Caco-2 (cell line): ENCODE results near the gene STK33. TPM values are rescaled to one million over a fixed set of nuclear protein-coding genes. Genes with fewer than 3 reads are reported as not detected.

ENCODE experiments used
- BruUV-seq: library from RNA; stranded (reverse); fragments of 400-500 nt; replicated peaks from 2 replicates; lab custom pipeline; 2021; lab: Mats Ljungman, UMichigan
- CTCF ChIA-PET: fragments of 300-600 bp; sonication (Branson Sonifier 250); formaldehyde crosslinking; loops from one replicate; lab custom pipeline; 2022; ENCODE audit warnings: antibody characterized with exemption; lab: Charles Lee
- POLR2A ChIA-PET: fragments of 300-600 bp; sonication (Branson Sonifier 250); formaldehyde crosslinking; loops from one replicate; lab custom pipeline; 2022; ENCODE audit warnings: antibody characterized with exemption; lab: Charles Lee
- DNase-seq, 2 experiments: peaks; one replicate each; pipeline versions ENCODE4 v3.0.0 to v3.0.0-alpha.2; 2020 to 2022
- H3K27me3 ChIP-seq: replicated peaks from 2 replicates; pipeline ENCODE4 v1.6.0; 2011; ENCODE audit warnings: low read length; ENCODE audit not compliant: control insufficient read depth, insufficient read depth
- H3K36me3 ChIP-seq: 2 replicates; pipeline ENCODE4 v1.5.1; 2011; ENCODE audit warnings: low read length; ENCODE audit not compliant: control insufficient read depth, insufficient read depth
- H3K4me1 ChIP-seq: fragments of 250-450 bp; sonication (Bioruptor Pico); 2 replicates; pipeline ENCODE4 v1.5.1; 2020; ENCODE audit warnings: mild to moderate bottlenecking
- H3K4me3 ChIP-seq: 2 replicates; pipeline ENCODE4 v1.5.1; 2011; ENCODE audit warnings: low read depth, mild to moderate bottlenecking, control low read depth, low read length
- H3K9me3 ChIP-seq: fragments of 250-450 bp; sonication (Bioruptor Pico); 2 replicates; pipeline ENCODE4 v1.5.1; 2020; ENCODE audit warnings: mild to moderate bottlenecking, moderate library complexity
- H3K27ac Mint-ChIP-seq: one replicate; pipeline ENCODE4 v1.8.0; 2022; ENCODE audit warnings: mixed read lengths; ENCODE audit not compliant: unreplicated experiment
- H3K27me3 Mint-ChIP-seq: one replicate; pipeline ENCODE4 v1.8.0; 2022; ENCODE audit warnings: mixed read lengths; ENCODE audit not compliant: insufficient read depth, unreplicated experiment
- H3K36me3 Mint-ChIP-seq: one replicate; pipeline ENCODE4 v1.8.0; 2022; ENCODE audit warnings: mild to moderate bottlenecking, mixed read lengths; ENCODE audit not compliant: insufficient read depth, unreplicated experiment
- H3K4me1 Mint-ChIP-seq: one replicate; pipeline ENCODE4 v1.8.0; 2022; ENCODE audit warnings: low read depth, mixed read lengths; ENCODE audit not compliant: unreplicated experiment
- H3K4me3 Mint-ChIP-seq: one replicate; pipeline ENCODE4 v1.8.0; 2022; ENCODE audit warnings: mild to moderate bottlenecking, moderate library complexity, mixed read lengths; ENCODE audit not compliant: unreplicated experiment
- H3K9me3 Mint-ChIP-seq: one replicate; pipeline ENCODE4 v1.8.0; 2022; ENCODE audit warnings: mixed read lengths; ENCODE audit not compliant: unreplicated experiment
- intact Hi-C: fragments of 100-400 bp; cut with micrococcal nuclease; formaldehyde crosslinking; loops from one replicate; pipeline ENCODE4 v1.10.0; 2022; ENCODE audit not compliant: unreplicated experiment
- total RNA-seq: library from RNA; stranded (reverse); gene quantifications from 2 replicates; pipeline ENCODE4 v1.2.3, GENCODE V29; 2022
- TF ChIP-seq, protein P1 (sequence below), 2 experiments: fragments of 200-600 bp in 1 of 2; IDR thresholded peaks; 1 replicate in 1 of 2; 2 replicates in 1 of 2; pipeline versions ENCODE4 v1.5.1 to v1.8.0; 2011 to 2022; ENCODE audit warnings: antibody characterized with exemption in 1 of 2, control low read depth in 1 of 2, inconsistent platforms in 1 of 2, low read depth in 1 of 2, low read length in 1 of 2, mild to moderate bottlenecking in 1 of 2, moderate library complexity in 1 of 2; ENCODE audit not compliant: insufficient read depth in 1 of 2, severe bottlenecking in 1 of 2, unreplicated experiment in 1 of 2

Gene STK33
- total RNA-seq, 1 experiment from 2014 or later: 0.98 TPM

- Mint-ChIP-seq H3K27ac (no peak overlapping the region), H3K27me3 (peaks cover 19% of the 10 kb centered on the region), H3K36me3 (no peaks in the 10 kb centered on the region), H3K4me3 (no peak overlapping the region), H3K4me1 (no peaks in the 10 kb centered on the region), H3K9me3 (no peaks in the 10 kb centered on the region)
- no peaks in the 10 kb centered on the region for H3K36me3 ChIP-seq
- no peaks in the 10 kb centered on the region for H3K27me3 ChIP-seq
- H3K4me3 ChIP-seq: no peak overlapping the region
- TF ChIP-seq, protein P1, sequence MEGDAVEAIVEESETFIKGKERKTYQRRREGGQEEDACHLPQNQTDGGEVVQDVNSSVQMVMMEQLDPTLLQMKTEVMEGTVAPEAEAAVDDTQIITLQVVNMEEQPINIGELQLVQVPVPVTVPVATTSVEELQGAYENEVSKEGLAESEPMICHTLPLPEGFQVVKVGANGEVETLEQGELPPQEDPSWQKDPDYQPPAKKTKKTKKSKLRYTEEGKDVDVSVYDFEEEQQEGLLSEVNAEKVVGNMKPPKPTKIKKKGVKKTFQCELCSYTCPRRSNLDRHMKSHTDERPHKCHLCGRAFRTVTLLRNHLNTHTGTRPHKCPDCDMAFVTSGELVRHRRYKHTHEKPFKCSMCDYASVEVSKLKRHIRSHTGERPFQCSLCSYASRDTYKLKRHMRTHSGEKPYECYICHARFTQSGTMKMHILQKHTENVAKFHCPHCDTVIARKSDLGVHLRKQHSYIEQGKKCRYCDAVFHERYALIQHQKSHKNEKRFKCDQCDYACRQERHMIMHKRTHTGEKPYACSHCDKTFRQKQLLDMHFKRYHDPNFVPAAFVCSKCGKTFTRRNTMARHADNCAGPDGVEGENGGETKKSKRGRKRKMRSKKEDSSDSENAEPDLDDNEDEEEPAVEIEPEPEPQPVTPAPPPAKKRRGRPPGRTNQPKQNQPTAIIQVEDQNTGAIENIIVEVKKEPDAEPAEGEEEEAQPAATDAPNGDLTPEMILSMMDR (IDR thresholded peaks at IDR 0.05; ENCODE audit: insufficient read depth in 1 of 2, low read depth in 1 of 2, low read length in 1 of 2, severe bottlenecking in 1 of 2, unreplicated experiment in 1 of 2): no peak
- intact Hi-C loops: no loop called here
- DNase-seq: no peak
- no TSS peak for BruUV-seq
- H3K4me1 ChIP-seq: no peaks in the 10 kb centered on the region
- ChIA-PET POLR2A (no interaction called here), CTCF (no interaction called here)
- H3K9me3 ChIP-seq: no peaks in the 10 kb centered on the region
Observed at GRCh38 chr11:8533332-8533731, 60.7 kb downstream of the STK33 start.

DNA sequence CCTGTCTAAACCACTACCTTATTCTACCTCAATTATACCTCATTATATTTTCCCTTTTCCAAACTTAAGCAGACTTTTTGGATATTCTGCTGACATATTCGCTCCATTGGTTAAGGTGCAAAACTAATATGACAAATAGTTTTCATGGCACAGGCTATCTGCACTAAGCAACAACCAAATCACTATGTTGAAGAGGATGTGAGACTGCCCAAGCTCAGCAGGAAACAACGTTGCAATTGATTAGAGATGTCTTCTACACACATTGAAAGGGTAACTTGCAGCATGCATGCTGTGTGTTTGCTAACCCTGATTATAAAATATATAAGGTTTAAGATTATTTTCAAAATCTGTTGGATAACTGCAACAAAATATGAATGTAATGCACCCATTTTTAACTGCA is 61.6 kb downstream of the STK33 start:
- no peak for DNase-seq
- no peak overlapping the region for H3K27ac Mint-ChIP-seq
- peaks cover 19% of the 10 kb centered on the region for H3K27me3 Mint-ChIP-seq
- no peak overlapping the region for H3K4me3 Mint-ChIP-seq
- TF ChIP-seq, protein P1 (IDR thresholded peaks at IDR 0.05; ENCODE audit: insufficient read depth in 1 of 2, low read depth in 1 of 2, low read length in 1 of 2, severe bottlenecking in 1 of 2, unreplicated experiment in 1 of 2): no peak
- H3K4me3 ChIP-seq: no peak overlapping the region
- H3K36me3 ChIP-seq: no peaks in the 10 kb centered on the region
- H3K9me3 ChIP-seq: no peaks in the 10 kb centered on the region
- no TSS peak for BruUV-seq
- H3K36me3 Mint-ChIP-seq: no peaks in the 10 kb centered on the region
- H3K9me3 Mint-ChIP-seq: no peaks in the 10 kb centered on the region
- no peaks in the 10 kb centered on the region for H3K4me1 ChIP-seq
- CTCF ChIA-PET: no interaction called here
- H3K4me1 Mint-ChIP-seq: no peaks in the 10 kb centered on the region
- POLR2A ChIA-PET: no interaction called here
- intact Hi-C loops: no loop called here
- H3K27me3 ChIP-seq: no peaks in the 10 kb centered on the region

- intact Hi-C loops: no loop called here
- no peaks in the 10 kb centered on the region for H3K9me3 ChIP-seq
- H3K36me3 Mint-ChIP-seq: no peaks in the 10 kb centered on the region
- ChIA-PET CTCF (interaction anchor here (0.5 kb wide), 1 partner anchor 25 kb away, joined by 4 read pairs; no protein-coding TSS in a partner anchor), POLR2A (no interaction called here)
- no peaks in the 10 kb centered on the region for H3K36me3 ChIP-seq
- DNase-seq: no peak
- TF ChIP-seq, protein P1 (IDR thresholded peaks at IDR 0.05; ENCODE audit: insufficient read depth in 1 of 2, low read depth in 1 of 2, low read length in 1 of 2, severe bottlenecking in 1 of 2, unreplicated experiment in 1 of 2): no peak
- H3K27ac Mint-ChIP-seq: no peak overlapping the region
- H3K27me3 ChIP-seq: no peaks in the 10 kb centered on the region
- no peak overlapping the region for H3K4me3 Mint-ChIP-seq
- BruUV-seq: no TSS peak
- no peak overlapping the region for H3K4me3 ChIP-seq
- H3K4me1 Mint-ChIP-seq: no peaks in the 10 kb centered on the region
- H3K27me3 Mint-ChIP-seq: peaks cover 23% of the 10 kb centered on the region
- no peaks in the 10 kb centered on the region for H3K9me3 Mint-ChIP-seq
- H3K4me1 ChIP-seq: no peaks in the 10 kb centered on the region
Observed at GRCh38 chr11:8531982-8532381, 62.0 kb downstream of the STK33 start.
